Epithelial cell of prostate (primary cell): ENCODE data around the gene GRK4.
"Not testable (repeated sequence)": the region's sequence is repeated elsewhere in the genome, so short reads cannot be mapped to it uniquely, and the experiment has no call there.

Experiments
- DNase-seq: peaks from one replicate; pipeline ENCODE4 v3.0.0-alpha.2; 2011; ENCODE audit warnings: low read depth, low spot score
- H3K27ac ChIP-seq: fragments of 450-650 bp; 2 replicates; pipeline ENCODE4 v1.5.1; 2017; ENCODE audit warnings: mild to moderate bottlenecking

The GRK4 gene

GRCh38 chr4:2963175-2963965 is at the start of gene GRK4, which contains the start of gene NOP14:
GRK4 (plus strand) TSS chr4:2963571; CDS start chr4:2964071, 500 bp downstream.
NOP14 (minus strand) TSS chr4:2963406; CDS start chr4:2963319, 87 bp downstream.
- peak; percentile 94 for DNase-seq
- peak within 1 kb of the TSS; percentile 67 for H3K27ac ChIP-seq

DNA sequence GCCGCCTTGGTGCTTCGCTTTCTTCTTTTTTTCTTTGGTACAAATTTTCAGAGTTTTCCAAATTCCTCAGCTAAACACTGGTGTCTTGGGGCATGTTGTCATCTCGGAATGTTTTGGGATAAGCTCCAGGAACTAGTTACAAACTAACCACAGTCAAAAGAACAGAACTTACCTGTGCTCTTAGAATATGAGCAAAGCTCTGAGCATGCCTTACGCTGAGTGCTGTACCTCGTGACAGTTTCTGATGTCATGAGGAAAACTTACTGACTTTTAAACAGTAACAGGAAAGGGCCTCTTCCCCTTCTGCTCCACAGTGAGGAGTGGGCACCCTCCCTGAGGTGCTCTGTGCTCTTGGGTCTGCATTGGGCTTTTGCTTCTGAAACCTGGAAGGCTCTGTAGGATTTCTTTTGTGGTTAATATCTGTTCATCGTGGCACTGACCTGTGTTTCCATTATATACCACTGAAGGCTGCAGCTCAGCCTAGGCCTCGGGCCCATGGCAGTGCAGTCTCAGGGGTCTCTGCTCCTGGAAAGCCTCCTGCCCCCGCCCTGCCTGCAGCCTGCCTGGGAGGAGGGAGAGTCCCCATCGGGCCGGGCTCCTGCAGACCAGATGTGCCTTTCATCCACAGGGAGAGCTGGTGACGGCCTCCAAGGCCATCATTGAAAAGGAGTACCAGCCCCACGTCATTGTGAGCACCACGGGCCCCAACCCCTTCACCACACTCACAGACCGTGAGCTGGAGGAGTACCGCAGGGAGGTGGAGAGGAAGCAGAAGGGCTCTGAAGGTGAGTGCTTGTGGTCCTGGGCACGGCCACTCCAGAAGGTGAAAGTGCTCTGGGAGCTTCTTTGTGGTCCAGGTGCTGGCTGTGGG is 48.9 kb upstream of the GRK4 start:
- DNase-seq, result no peak
- no peak overlapping the region for H3K27ac ChIP-seq

DNA sequence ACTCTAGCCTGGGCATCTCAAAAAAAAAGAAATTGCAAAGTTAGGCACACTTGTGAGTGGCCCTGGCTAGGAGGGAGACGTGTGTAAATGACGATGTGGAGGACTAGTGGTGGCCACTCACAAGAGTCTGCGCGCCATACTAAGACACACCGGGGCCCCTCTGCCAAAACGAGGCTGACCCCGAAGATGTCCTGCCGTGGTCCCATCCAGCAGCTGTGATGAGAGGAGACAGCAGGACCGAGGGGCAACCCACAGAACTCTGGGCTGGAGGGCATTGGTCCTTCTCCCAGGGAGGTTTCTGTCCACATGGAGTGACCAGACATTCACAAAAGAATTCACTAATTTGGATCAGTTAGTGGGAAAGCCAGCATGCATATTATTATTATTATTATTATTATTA is 47.6 kb upstream of the GRK4 start:
- no peak overlapping the region for H3K27ac ChIP-seq
- no peak for DNase-seq

- H3K27ac ChIP-seq, DNase-seq: not testable (repeated sequence)
Measured at GRCh38 chr4:2916696-2917095, 46.7 kb upstream of the GRK4 start.

DNA sequence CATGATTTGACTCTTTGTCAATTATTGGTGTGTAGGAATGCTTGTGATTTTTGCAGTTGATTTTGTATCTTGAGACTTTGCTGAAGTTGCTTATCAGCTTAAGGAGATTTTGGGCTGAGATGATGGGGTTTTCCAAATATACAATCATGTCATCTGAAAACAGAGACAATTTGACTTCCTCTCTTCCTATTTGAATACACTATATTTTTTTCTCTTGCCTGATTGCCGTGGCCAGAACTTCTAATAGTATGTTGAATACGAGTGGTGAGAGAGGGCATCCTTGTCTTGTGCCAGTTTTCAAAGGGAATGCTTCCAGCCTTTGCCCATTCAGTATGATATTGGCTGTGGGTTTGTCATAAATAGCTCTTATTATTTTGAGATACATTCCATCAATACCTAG is 45.1 kb upstream of the GRK4 start:
- DNase-seq, H3K27ac ChIP-seq: not testable (repeated sequence)

DNA sequence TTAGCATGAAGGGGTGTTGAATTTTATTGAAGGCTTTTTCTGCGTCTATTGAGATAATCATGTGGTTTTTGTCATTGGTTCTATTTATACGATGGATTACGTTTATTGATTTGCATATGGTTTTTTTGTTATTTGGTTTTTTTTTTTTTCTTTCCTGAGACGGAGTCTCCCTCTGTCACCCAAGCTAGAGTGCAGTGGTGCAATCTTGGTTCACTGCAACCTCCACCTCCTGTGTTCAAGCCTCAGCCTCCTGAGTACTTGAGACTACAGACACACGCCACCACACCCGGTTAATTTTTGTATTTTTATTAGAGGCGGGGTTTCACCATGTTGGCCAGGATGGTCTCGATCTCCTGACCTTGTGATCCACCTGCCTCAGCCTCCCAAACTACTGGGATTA is 44.7 kb upstream of the GRK4 start:
- DNase-seq, H3K27ac ChIP-seq: not testable (repeated sequence)

DNA sequence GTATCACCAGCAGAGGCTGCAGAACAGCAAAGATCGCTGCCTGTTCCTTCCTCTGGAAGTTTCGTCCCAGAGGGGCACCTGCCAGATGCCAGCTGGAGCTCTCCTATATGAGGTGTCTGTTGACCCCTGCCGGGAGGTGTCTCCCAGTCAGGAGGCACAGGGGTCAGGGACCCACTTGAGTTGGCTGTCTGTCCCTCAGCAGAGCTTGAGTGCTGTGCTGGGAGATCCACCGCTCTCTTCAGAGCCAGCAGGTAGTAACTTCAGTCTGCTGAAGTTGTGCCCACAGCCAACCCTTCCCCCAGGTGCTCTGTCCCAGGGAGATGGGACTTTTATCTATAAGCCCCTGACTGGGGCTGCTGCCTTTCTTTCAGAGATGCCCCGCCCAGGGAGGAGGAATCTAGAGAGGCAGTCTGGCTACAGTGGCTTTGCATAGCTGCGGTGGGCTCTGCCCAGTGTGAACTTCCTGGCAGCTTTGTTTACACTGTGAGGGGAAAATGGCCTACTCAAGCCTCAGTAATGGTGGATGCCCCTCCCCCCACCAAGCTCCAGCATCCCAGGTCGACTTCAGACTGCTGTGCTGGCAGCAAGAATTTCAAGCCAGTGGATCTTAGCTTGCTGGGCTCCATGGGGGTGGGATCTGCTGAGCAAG is 40.8 kb upstream of the GRK4 start:
- H3K27ac ChIP-seq, result peak overlapping the region; percentile 63

GRCh38 chr4:2923141-2923551 is 40.2 kb upstream of the GRK4 start:
- DNase-seq, result no peak
- H3K27ac ChIP-seq, result peak overlapping the region; percentile 63

More for the DNA sequence above, 40.8 kb upstream of the GRK4 start:
- DNase-seq, result not testable (repeated sequence)

DNA sequence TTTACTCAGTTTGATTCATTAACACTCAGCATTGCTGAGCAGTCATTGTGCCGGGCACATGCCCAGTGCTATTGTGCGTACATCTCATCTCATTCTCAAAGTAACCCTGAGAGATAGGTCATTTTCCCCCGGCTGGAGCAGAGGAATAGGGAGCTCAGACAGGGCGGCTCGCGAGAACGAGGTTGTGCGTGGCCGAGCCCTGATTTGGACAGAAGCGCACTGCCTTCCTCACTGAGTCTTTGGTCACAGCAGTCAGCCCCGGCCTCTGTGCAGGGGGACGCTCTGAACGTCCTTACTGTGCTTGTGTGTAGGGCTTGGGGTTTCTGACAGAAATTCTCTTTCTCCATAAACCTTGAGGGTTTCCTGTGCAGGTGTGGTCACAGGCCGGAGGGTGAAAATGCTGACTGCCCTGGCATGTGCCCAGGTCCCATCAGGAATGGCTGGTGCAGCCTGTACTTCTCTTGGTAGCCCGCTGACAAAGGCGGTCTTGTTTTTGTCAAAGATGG is 39.6 kb upstream of the GRK4 start:
- H3K27ac ChIP-seq, result peak overlapping the region; percentile 63

GRCh38 chr4:2924286-2924685 is 39.1 kb upstream of the GRK4 start:
- peak overlapping the region; percentile 0 for H3K27ac ChIP-seq
- DNase-seq, result no peak

More for the DNA sequence above, 39.6 kb upstream of the GRK4 start:
- DNase-seq, result no peak

- no peak overlapping the region for H3K27ac ChIP-seq
- no peak for DNase-seq
Measured at GRCh38 chr4:2924765-2925301, 38.5 kb upstream of the GRK4 start.

GRCh38 chr4:2925496-2925895 is 37.9 kb upstream of the GRK4 start:
- no peak for DNase-seq
- H3K27ac ChIP-seq, result no peak overlapping the region

GRCh38 chr4:2925931-2926860 is 37.2 kb upstream of the GRK4 start:
- H3K27ac ChIP-seq, result no peak overlapping the region
- no peak for DNase-seq

DNA sequence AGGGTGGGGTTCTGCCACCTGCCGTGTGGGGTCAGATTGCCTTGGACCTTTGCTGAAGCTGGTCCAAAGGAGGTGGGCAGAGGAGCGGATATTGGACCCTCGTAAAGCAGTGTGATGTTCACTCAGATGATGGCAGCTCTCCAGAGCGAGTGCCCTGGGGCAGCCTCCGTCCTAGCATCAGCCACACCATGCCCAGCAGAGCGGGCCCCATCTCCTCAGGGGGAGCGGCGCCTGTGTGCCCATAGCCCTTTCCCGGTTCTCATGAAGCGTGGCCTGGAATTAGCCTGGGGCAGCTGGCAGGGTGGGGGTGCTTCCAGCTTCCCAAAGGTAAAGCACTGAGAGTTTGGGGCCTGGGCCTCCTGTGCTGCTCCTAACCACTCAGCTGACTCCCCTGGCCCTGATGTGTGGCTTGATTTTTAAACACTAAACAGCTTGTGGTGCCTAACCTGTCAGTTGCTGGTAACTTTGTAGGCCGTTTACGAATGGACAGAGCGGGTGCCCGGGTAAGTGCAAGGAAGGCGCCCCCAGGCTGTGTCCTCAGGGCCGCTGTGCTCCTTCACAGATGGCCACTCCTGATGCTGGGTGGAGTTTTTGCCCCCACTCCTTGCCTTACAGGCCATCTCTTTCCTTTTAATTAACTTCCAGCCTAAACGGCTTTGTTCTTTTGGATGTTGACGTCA is 36.2 kb upstream of the GRK4 start:
- no peak overlapping the region for H3K27ac ChIP-seq
- no peak for DNase-seq

DNA sequence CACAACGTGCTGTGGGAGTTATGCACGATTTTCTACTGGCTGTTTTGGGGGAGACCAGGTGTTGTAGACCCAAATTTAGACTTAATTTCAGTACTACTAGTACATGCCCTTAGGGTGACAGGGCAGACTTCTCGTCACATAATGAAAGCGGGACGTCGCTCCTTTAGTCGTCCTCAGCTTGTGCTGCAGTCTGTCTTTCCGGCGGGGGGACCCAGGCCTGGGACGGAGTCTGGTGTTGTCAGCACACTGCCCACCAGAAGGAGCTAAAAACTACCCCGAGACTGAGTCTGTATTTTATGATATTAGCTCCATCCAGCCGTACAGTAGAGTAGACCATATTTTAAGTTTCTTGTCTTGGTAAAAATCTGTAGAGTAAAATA is 35.7 kb upstream of the GRK4 start:
- no peak overlapping the region for H3K27ac ChIP-seq
- DNase-seq, result no peak

DNA sequence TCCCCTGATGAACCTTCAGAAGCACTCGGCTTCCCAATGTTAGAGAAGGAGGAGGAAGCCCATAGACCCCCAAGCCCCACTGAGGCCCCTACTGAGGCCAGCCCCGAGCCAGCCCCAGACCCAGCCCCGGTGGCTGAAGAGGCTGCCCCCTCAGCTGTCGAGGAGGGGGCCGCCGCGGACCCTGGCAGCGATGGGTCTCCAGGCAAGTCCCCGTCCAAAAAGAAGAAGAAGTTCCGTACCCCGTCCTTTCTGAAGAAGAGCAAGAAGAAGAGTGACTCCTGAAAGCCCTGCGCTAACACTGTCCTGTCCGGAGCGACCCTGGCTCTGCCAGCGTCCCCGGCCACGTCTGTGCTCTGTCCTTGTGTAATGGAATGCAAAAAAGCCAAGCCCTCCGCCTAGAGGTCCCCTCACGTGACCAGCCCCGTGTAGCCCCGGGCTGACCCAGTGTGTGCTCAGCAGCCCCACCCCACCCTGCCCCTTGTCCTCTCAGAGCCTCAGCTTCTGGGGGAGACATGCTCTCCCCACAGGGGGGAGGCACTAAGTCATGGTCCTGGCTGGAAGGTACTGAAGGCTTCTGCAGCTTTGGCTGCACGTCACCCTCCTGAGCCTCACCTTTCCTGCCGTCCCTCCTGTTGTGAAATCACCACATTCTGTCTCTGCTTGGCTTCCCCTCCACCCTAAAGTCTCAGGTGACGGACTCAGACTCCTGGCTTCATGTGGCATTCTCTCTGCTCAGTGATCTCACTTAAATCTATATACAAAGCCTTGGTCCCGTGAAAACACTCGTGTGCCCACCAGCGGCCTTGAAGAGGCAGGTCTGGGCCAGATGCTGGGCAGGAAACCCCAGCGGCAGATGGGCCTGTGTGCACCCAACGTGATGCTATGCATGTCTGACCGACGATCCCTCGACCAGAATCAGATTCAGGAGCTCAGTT is 34.9 kb upstream of the GRK4 start:
- no peak for DNase-seq
- no peak overlapping the region for H3K27ac ChIP-seq

- DNase-seq, result no peak
- no peak overlapping the region for H3K27ac ChIP-seq
Measured at GRCh38 chr4:2929469-2929868, 33.9 kb upstream of the GRK4 start.
